Endothelial cell of umbilical vein (primary cell): ENCODE results near the gene AHI1. TPM values are rescaled to one million over a fixed set of nuclear protein-coding genes. Genes with fewer than 3 reads are reported as not detected.
A peak's percentile ranks its signal among the peaks of the same experiment; 100 is the strongest.

Source experiments
- BruUV-seq: library from RNA; stranded (reverse); fragments of 400-500 nt; replicated peaks from 2 replicates; lab custom pipeline; 2021; lab: Mats Ljungman, UMichigan
- CTCF ChIA-PET: fragments of 300-600, 350-600 bp; sonication (Branson Sonifier 250); formaldehyde crosslinking; loops from one replicate; lab custom pipeline; 2021; ENCODE audit warnings: antibody characterized with exemption, inconsistent platforms; lab: Charles Lee
- POLR2A ChIA-PET: fragments of 300-600, 350-600 bp; sonication (Branson Sonifier 250); formaldehyde crosslinking; loops from one replicate; lab custom pipeline; 2021; ENCODE audit warnings: antibody characterized with exemption, inconsistent platforms; lab: Charles Lee
- DNase-seq: peaks from one replicate; pipeline ENCODE4 v3.0.0-alpha.2; 2011; ENCODE audit warnings: low read depth, low spot score
- FAIRE-seq: peaks from 2 replicates; lab custom pipeline; 2011; peaks lifted over from hg19 to GRCh38; lab: Jason Lieb, UNC
- H2AFZ ChIP-seq: 2 replicates; pipeline ENCODE4 v1.6.0; 2012; ENCODE audit warnings: low read depth, low read length, control low read depth, inconsistent platforms
- H3K27ac ChIP-seq: 2 replicates; pipeline ENCODE4 v1.5.1; 2011; ENCODE audit warnings: low read depth, mild to moderate bottlenecking, control low read depth, low read length, moderate library complexity; ENCODE audit not compliant: insufficient read depth
- H3K27me3 ChIP-seq, 2 experiments: 2 replicates each; pipeline versions ENCODE4 v1.6.0 to v1.6.1; 2011; ENCODE audit warnings: low read length in 2 of 2, mixed read lengths in 1 of 2; ENCODE audit not compliant: control insufficient read depth in 2 of 2, insufficient read depth in 2 of 2
- H3K36me3 ChIP-seq, 2 experiments: 2 replicates in 1 of 2; 3 replicates in 1 of 2; pipeline ENCODE4 v1.5.1; 2011; ENCODE audit warnings: low read length in 2 of 2, mild to moderate bottlenecking in 1 of 2, moderate library complexity in 1 of 2; ENCODE audit not compliant: control insufficient read depth in 2 of 2, insufficient read depth in 2 of 2; ENCODE audit errors: extremely low read depth in 1 of 2
- H3K4me1 ChIP-seq: 3 replicates; pipeline ENCODE4 v1.5.1; 2011; ENCODE audit warnings: mild to moderate bottlenecking, low read length; ENCODE audit not compliant: control insufficient read depth, insufficient read depth; ENCODE audit errors: extremely low read depth
- H3K4me2 ChIP-seq: 2 replicates; pipeline ENCODE4 v1.6.1; 2011; ENCODE audit warnings: low read length, control low read depth, mixed read lengths; ENCODE audit not compliant: insufficient read depth
- H3K4me3 ChIP-seq, 3 experiments: fragments of 200-600 bp in 1 of 3; sonication (generic), shearing (Covaris generic) in 1 of 3; replicated peaks in 1 of 3; 2 replicates each; pipeline ENCODE4 v1.5.1; 2011 to 2016; ENCODE audit warnings: control low read depth in 3 of 3, low read length in 3 of 3, mild to moderate bottlenecking in 2 of 3, inconsistent platforms in 1 of 3, low read depth in 1 of 3, moderate library complexity in 1 of 3; ENCODE audit not compliant: insufficient read depth in 1 of 3
- H3K79me2 ChIP-seq: 2 replicates; pipeline ENCODE4 v1.6.0; 2012; ENCODE audit warnings: low read length, inconsistent platforms; ENCODE audit not compliant: control insufficient read depth, insufficient read depth
- H3K9ac ChIP-seq: replicated peaks from 2 replicates; pipeline ENCODE3; 2011; ENCODE audit warnings: low read length, control low read depth; ENCODE audit not compliant: insufficient read depth; ENCODE audit errors: extremely low read depth
- H3K9me1 ChIP-seq: replicated peaks from 3 replicates; pipeline ENCODE4 v1.6.0; 2011; ENCODE audit warnings: mild to moderate bottlenecking, low read length; ENCODE audit not compliant: control insufficient read depth, insufficient read depth; ENCODE audit errors: extremely low read depth
- H3K9me3 ChIP-seq: replicated peaks from 2 replicates; pipeline ENCODE4 v1.5.1; 2012; ENCODE audit warnings: low read length, inconsistent platforms; ENCODE audit not compliant: control insufficient read depth, insufficient read depth
- H4K20me1 ChIP-seq: replicated peaks from 2 replicates; pipeline ENCODE3; 2011; ENCODE audit warnings: mild to moderate bottlenecking, low read length; ENCODE audit not compliant: control insufficient read depth, insufficient read depth; ENCODE audit errors: extremely low read depth
- EZH2 ChIP-seq: IDR thresholded peaks from 2 replicates; pipeline ENCODE4 v1.6.1; 2012; ENCODE audit warnings: borderline replicate concordance, low read depth, mild to moderate bottlenecking, moderate library complexity, low read length, inconsistent platforms; ENCODE audit not compliant: severe bottlenecking
- FOS ChIP-seq: IDR thresholded peaks from 2 replicates; pipeline ENCODE4 v1.6.1; 2011; ENCODE audit warnings: mild to moderate bottlenecking, low read length, moderate library complexity, borderline replicate concordance; ENCODE audit not compliant: insufficient read depth
- GATA2 ChIP-seq: IDR thresholded peaks from 2 replicates; pipeline ENCODE4 v1.7.0; 2011; ENCODE audit warnings: low read depth, mild to moderate bottlenecking, moderate library complexity, mixed read lengths, low read length; ENCODE audit not compliant: insufficient read length, insufficient read depth
- JUN ChIP-seq: IDR thresholded peaks from 2 replicates; pipeline ENCODE4 v1.6.1; 2011; ENCODE audit warnings: borderline replicate concordance, low read depth; ENCODE audit not compliant: insufficient read length, insufficient read depth
- MYC ChIP-seq: IDR thresholded peaks from one replicate; pipeline ENCODE4 v1.6.1; 2011; ENCODE audit warnings: mild to moderate bottlenecking, low read depth, low read length
- POLR2A ChIP-seq: IDR thresholded peaks from 2 replicates; pipeline ENCODE4 v1.6.1; 2012; ENCODE audit warnings: low read depth, mild to moderate bottlenecking, control low read depth, low read length
- POLR2AphosphoS5 ChIP-seq: IDR thresholded peaks from 2 replicates; pipeline ENCODE4 v1.6.1; 2012; ENCODE audit warnings: low read depth, mild to moderate bottlenecking, control low read depth, low read length, moderate library complexity; ENCODE audit not compliant: insufficient read depth
- dilution Hi-C: fragments of 300-500 bp; cut with MboI; formaldehyde crosslinking; loops from one replicate; pipeline ENCODE4 v1.15.0; 2019; ENCODE audit warnings: low sequenced_read_pairs; ENCODE audit not compliant: extremely low pct_ligation_motif_present
- intact Hi-C: fragments of 100-400 bp; cut with micrococcal nuclease; formaldehyde crosslinking; loops from one replicate; pipeline ENCODE4 v1.10.0; 2022
- polyA plus RNA-seq, 4 experiments: library from polyadenylated mRNA; depleted of rRNA in 3 of 4; stranded (reverse) in 3 of 4; unstranded in 1 of 4; fragments of >200 nt; gene quantifications; 2 replicates each; pipeline versions ENCODE4 v1.2.1 to v1.2.3, GENCODE V29; 2011 to 2012; ENCODE audit warnings: missing spikeins in 1 of 4
- total RNA-seq: library from RNA; stranded (reverse); gene quantifications from 2 replicates; pipeline ENCODE4 v1.2.3, GENCODE V29; 2021
- TF ChIP-seq, protein P1 (sequence below): IDR thresholded peaks from 2 replicates; pipeline ENCODE4 v1.6.1; 2011; ENCODE audit not compliant: insufficient read depth, insufficient read length
- TF ChIP-seq, protein P2 (sequence below), 2 donors: IDR thresholded peaks; 1 replicate in 1 of 2; 2 replicates in 1 of 2; pipeline ENCODE4 v1.5.1; 2011; ENCODE audit warnings: low read length in 2 of 2, mild to moderate bottlenecking in 2 of 2, moderate library complexity in 2 of 2, control low read depth in 1 of 2, inconsistent platforms in 1 of 2, low read depth in 1 of 2; ENCODE audit not compliant: insufficient read depth in 1 of 2; ENCODE audit errors: extremely low read depth in 1 of 2

The AHI1 gene
- total and polyA plus RNA-seq, 2 donors (not counting 3 experiments of a cell fraction or from before 2014, with no cell fraction given) = 5.1 to 20.7 TPM

DNA sequence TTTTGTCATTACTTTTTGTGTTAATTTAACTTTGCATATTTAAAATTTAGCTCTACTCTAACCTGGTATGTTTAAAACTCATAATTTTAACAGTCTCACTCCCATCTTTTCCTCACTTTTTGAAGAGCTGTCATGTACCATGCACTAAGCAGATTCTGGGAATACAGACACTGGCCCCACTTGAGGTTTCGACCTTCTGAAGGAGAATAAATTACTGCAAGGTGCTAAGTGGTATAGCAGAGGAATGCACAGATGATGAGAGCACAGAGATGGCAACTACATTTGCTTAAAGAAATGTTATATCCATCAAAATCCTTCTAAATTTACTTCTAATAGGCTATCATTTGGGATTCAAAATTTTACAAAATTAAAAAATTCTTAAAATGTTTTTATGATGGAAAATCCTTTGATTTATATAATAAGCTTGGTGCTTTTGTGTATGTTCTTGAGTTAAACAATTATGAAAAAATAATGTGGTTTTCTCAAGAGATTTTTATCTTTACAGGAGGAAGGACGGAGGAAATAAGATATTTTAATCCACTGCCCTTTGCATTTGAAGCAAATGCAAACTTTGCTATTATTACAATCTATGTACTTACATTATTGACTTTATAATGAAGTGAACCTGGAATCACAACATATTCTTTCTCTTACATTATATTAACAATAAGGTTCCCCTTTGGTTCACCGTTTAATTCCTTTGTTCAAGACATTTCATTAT, 79.3 kb downstream of the AHI1 start:
- intact Hi-C loops = no loop called here
- Histone ChIP-seq H4K20me1 (no peaks in the 10 kb centered on the region), H3K79me2 (no peaks in the 10 kb centered on the region), H3K27me3 (no peaks in the 10 kb centered on the region), H3K4me3 (no peak overlapping the region), H2AFZ (no peak overlapping the region), H3K4me2 (peak overlapping the region; percentile 40), H3K9me3 (no peaks in the 10 kb centered on the region), H3K36me3 (no peaks in the 10 kb centered on the region), H3K4me1 (peaks cover 17% of the 10 kb centered on the region), H3K9me1 (no peaks in the 10 kb centered on the region), H3K27ac (no peak overlapping the region), H3K9ac (no peak overlapping the region)
- BruUV-seq = no TSS peak
- DNase-seq = peak; percentile 8
- ChIA-PET POLR2A (no interaction called here), CTCF (interaction anchor here (0.8 to 1.9 kb wide), 4 partner anchors 10 to 274 kb away, joined by 3 to 20 read pairs (median 4); no protein-coding TSS in a partner anchor)
- TF ChIP-seq, protein P1, sequence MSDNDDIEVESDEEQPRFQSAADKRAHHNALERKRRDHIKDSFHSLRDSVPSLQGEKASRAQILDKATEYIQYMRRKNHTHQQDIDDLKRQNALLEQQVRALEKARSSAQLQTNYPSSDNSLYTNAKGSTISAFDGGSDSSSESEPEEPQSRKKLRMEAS = no peak
- no peak for TF ChIP-seq GATA2
- no peak for TF ChIP-seq EZH2
- TF ChIP-seq JUN = no peak
- TF ChIP-seq, protein P2, sequence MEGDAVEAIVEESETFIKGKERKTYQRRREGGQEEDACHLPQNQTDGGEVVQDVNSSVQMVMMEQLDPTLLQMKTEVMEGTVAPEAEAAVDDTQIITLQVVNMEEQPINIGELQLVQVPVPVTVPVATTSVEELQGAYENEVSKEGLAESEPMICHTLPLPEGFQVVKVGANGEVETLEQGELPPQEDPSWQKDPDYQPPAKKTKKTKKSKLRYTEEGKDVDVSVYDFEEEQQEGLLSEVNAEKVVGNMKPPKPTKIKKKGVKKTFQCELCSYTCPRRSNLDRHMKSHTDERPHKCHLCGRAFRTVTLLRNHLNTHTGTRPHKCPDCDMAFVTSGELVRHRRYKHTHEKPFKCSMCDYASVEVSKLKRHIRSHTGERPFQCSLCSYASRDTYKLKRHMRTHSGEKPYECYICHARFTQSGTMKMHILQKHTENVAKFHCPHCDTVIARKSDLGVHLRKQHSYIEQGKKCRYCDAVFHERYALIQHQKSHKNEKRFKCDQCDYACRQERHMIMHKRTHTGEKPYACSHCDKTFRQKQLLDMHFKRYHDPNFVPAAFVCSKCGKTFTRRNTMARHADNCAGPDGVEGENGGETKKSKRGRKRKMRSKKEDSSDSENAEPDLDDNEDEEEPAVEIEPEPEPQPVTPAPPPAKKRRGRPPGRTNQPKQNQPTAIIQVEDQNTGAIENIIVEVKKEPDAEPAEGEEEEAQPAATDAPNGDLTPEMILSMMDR (IDR thresholded peaks at IDR 0.05; ENCODE audit: extremely low read depth in 1 of 2, insufficient read depth in 1 of 2, low read depth in 1 of 2, low read length in 2 of 2) = no peak
- no peak for TF ChIP-seq POLR2A
- no peak for TF ChIP-seq POLR2AphosphoS5
- TF ChIP-seq FOS = no peak
- no peak for TF ChIP-seq MYC
- dilution Hi-C loops = no loop called here
- no peak for FAIRE-seq
